G401 (cell line): ENCODE data around the gene DNAL4. TPM values are rescaled to one million over a fixed set of nuclear protein-coding genes. Genes with fewer than 3 reads are reported as not detected.

Source experiments
- DNase-seq: peaks from one replicate; pipeline ENCODE4 v3.0.0-alpha.2; 2015; ENCODE audit warnings: low spot score
- in situ Hi-C: cut with HindIII; loops from 2 replicates; pipeline ENCODE4 v1.10.0; 2016; ENCODE audit warnings: low sequenced_read_pairs, mixed read lengths
- total RNA-seq: library from RNA; depleted of rRNA; stranded (reverse); fragments of >200 nt; shearing (Covaris generic); gene quantifications from 2 replicates; pipeline ENCODE4 v1.2.3, GENCODE V29; 2014; rRNA removed

Gene DNAL4
- total RNA-seq, 1 experiment from 2014 or later = 30.9 TPM

- DNase-seq = no peak
- in situ Hi-C loops = no loop called here
Observed at GRCh38 chr22:38732251-38732815, 61.6 kb downstream of the DNAL4 start.

GRCh38 chr22:38731703-38732161 lies 62.2 kb downstream of the DNAL4 start:
- no peak for DNase-seq
- in situ Hi-C loops = no loop called here

GRCh38 chr22:38730411-38730871 lies 63.5 kb downstream of the DNAL4 start:
- in situ Hi-C loops = no loop called here
- DNase-seq = no peak

- DNase-seq = no peak
- in situ Hi-C loops = no loop called here
Observed at GRCh38 chr22:38729946-38730345, 64.0 kb downstream of the DNAL4 start.

GRCh38 chr22:38728871-38729796 lies 64.8 kb downstream of the DNAL4 start:
- no peak for DNase-seq
- in situ Hi-C loops = no loop called here

Other genes with a start within 250 kb of the DNAL4 start
- gene DMC1, start 224.0 kb downstream of the DNAL4 start, total RNA-seq = 4.0 and 107 TPM in 2 replicates
- 0.37 and 0.41 TPM in 2 replicates for gene FAM227A, start 137.8 kb downstream of the DNAL4 start, total RNA-seq
- 34.2 and 47.6 TPM in 2 replicates for gene CBY1, start 137.5 kb downstream of the DNAL4 start, total RNA-seq
- gene TOMM22, start 112.2 kb downstream of the DNAL4 start, total RNA-seq = 131 and 138 TPM in 2 replicates
- 33.3 and 41.4 TPM in 2 replicates for gene JOSD1, start 93.2 kb downstream of the DNAL4 start, total RNA-seq
- gene GTPBP1, start 88.2 kb downstream of the DNAL4 start, total RNA-seq = 30.5 and 35.9 TPM in 2 replicates
- 19.4 and 23.9 TPM in 2 replicates for gene SUN2, start 38.1 kb downstream of the DNAL4 start, total RNA-seq
- 5.6 and 8.8 TPM in 2 replicates for gene NPTXR, start 49.9 kb upstream of the DNAL4 start, total RNA-seq
- 16.4 and 25.6 TPM in 2 replicates for gene CBX6, start 78.1 kb upstream of the DNAL4 start, total RNA-seq
- gene APOBEC3A, start 163.5 kb upstream of the DNAL4 start, total RNA-seq = not detected in 2 replicates
- gene APOBEC3B, start 188.2 kb upstream of the DNAL4 start, total RNA-seq = 6.4 and 8.9 TPM in 2 replicates
- gene APOBEC3C, start 220.1 kb upstream of the DNAL4 start, total RNA-seq = 1.7 and 2.9 TPM in 2 replicates
- 0.54 TPM in 1 of 2 replicates, not detected in the other for gene APOBEC3D, start 227.0 kb upstream of the DNAL4 start, total RNA-seq
- gene APOBEC3F, start 246.7 kb upstream of the DNAL4 start, total RNA-seq = 4.7 and 9.7 TPM in 2 replicates